Activated CD4-positive, alpha-beta T cell treated with anti-CD3 and anti-CD28 coated beads for 4 hours (primary cell): ENCODE results near the gene FGF19.

Experiments used
- DNase-seq, 2 donors: peaks; one replicate each; pipeline ENCODE4 v3.0.0-alpha.2; 2020

Gene FGF19

DNA sequence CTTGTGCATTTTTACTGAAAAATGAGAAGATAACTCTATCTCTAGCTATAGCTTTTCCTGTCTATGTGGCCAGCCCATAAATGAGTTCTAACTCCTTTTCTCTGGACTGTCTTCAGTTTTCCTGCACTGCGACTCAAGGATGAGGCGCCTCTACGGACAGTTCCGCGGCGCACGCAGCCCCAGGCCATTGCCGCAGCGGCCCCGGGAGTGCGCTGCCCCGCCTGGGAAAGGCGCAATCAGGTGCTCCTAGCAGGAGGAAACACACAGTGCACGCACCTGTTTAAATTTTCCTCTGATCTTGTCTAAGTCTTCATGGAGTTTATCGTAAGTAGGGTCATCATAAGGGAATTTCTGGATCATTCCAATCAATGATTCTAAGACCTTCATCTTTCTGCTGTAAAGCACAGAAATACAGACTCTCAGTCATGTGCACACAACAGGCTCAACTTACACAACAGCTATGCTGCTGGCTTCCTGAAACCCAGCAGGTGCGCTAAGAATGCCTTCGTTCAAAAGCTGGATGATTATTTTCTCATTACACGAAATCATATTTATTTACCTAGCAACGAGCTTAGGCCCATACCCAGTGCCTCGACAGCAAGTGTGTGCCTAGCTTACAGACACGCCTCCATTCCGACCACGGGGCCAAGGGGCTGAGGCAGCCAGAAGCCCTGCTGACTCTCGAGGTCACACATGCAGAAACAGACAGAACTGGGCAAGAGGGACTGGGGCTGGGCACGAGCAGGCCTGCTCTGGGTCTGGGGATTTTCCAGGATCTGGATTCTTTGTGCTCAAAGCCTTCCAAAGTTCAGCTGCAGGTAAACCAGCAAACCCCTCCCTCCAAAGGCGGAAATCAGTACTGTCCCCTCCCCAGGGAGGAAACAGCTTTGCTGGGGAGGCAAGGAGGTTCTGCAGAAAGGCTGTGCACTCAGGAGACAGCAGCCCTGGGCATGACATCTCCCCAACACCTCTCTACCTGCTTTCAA is 35.9 kb downstream of the FGF19 start:
- no peak for DNase-seq

DNA sequence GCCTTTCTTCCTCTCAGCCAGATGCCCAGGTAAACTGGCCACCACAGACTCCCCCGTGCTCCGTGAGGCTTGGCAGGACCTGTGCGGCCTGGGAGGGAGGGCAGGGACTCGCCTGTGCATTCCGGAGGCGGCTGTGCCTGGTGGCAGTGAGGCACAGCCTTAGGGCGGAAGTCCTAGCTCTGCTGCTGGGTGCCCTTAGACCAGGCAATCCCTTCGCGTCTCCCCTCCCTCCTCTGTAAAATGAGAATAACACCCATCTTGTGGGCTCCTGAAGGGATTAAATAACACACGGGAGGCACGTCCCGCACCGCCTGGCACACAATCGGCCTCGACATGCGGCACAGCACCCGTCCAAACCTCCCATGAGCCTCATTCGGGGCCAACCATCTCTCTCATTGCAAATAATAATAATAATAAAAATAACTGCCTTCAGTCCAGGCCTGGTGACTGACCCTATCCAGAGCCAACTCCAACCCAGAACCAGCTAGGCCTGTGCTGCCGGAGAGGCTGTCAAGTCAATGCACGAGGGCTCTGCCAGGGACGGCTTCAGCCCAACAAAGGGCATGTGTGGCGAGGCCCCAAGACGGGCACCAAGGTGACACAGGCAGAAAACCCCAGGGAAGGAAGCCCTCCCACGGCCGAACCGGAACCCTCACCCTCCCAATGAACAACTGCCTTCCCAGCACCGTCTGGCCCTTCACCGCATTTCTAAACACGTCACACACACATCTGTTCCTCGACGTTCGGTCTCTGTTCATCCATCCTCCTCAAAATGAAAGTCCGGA is 36.9 kb downstream of the FGF19 start:
- DNase-seq = no peak

DNA sequence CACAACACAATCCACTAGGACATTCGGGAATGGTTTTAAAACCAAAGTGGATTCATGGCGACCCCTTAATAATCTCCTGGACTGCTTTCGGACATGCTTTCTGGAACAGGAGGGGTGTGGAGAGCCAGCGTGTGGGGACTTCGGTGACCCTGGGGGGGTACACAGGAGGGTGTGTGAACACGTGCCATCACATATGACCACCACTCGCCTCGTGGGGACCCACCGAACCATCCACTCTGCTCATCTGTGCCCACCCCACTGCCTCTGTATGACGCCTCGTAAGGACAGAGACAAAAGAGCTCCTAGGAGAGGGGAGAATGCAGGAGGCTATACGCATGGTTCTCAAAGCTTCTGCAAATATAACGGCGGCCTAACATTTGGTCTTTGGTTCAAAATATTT is 37.6 kb downstream of the FGF19 start:
- DNase-seq = no peak

DNA sequence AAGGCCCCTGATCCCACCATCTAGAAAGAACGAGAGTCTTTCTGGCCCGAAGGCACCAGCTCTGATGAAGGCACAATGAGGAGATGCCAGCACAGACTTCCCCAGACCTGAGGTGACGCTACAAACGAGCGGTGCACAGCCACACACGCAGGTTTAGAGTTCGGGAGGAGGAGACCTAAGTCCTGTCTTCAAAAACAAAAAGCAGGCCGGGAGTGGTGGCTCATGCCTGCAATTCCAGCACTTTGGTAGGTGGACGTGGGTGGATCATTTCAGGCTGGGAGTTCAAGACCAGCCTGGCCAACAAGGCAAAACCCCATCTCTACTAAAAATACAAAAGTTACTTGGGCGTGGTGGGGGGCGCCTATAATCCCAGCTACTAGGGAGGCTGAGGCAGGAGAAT is 38.2 kb downstream of the FGF19 start:
- DNase-seq = no peak

DNA sequence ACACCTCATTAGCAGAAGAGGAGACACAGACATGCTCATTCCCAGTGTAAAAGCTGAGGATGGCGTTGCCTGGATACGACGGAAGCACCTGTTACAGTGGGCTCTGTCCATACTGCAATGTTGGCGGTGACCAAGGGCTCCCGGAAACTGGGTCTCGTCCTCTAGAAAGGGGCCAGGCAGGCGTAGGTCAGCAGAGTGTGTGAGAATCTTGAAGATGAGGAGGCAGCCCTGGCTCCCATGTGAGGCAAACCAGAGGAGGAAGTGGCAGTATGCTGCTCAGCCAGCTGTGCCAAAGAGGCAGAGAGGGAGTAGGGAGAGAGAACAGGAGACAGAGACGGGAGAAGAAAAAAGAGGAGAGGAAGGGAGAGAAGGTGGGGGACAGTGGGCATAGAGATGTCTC is 38.9 kb downstream of the FGF19 start:
- no peak for DNase-seq

DNA sequence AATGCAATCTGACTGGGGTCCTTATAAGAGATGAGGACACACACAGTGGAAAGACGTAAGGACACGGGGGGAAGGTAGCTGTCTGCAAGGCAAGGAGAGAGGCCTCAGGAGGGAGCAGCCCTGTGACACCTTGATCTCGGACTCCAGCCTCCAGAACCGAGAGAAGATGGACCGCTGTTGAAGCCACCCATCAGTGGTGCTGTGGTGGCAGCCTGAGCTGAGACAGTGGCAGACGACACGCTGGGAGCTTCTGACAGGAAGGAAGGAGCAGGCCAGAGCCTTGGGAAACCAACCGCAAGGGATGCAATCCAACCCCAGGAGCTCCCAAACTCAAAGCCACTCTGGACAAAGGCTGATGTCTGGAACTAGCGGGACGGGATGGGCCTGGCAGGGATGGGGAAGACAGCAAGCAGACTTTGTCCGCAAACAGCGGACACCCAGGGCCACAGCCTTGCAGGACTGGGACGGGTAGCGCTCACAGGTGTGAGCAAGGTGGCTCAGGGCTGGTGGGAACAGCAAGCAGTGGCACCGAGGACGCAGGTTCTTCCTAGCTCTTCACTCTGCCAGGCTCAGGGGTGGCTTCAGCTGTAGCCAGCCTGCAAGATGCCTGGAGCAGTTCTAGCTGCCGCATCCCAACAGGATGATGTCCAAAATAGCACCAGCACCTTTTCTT is 39.6 kb downstream of the FGF19 start:
- DNase-seq = no peak

DNA sequence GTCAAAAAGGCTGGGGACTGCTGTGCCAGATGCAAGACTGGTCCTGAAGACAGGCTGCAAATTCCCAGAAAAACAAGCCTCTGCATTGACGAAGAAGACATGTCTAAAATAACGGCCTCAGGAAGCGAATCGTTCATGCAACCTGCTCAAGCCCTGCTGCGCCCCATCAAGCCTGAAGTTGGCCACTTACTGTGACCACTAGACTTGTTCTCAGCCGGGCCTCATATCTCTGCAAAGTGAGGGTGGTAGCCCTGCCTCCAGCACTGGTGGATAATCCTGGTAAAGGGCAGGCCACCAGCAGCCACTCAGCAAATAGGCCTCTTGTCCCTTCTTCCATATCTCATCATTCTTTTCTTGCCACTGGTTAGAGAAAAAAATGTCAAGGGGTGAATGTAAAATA is 40.5 kb downstream of the FGF19 start:
- DNase-seq = no peak

DNA sequence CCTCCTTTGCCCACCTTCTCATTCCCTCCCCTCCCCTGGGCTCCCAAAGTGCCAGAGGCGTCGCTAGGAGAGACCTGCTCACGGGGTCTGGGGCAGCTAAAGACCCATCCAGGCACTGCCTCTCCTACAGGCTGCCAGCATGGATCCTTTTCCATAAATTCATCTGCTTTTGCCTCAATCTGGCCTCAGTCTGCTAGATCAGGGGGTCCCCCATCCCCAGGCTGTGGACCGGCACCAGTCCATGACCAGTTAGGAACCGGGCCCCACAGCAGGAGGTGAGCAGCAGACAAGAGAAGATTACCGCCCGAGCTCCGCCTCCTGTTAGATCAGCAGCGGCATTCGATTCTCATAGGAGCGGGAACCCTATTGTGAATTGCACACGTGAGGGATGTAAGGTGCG is 41.0 kb downstream of the FGF19 start:
- DNase-seq = no peak

DNA sequence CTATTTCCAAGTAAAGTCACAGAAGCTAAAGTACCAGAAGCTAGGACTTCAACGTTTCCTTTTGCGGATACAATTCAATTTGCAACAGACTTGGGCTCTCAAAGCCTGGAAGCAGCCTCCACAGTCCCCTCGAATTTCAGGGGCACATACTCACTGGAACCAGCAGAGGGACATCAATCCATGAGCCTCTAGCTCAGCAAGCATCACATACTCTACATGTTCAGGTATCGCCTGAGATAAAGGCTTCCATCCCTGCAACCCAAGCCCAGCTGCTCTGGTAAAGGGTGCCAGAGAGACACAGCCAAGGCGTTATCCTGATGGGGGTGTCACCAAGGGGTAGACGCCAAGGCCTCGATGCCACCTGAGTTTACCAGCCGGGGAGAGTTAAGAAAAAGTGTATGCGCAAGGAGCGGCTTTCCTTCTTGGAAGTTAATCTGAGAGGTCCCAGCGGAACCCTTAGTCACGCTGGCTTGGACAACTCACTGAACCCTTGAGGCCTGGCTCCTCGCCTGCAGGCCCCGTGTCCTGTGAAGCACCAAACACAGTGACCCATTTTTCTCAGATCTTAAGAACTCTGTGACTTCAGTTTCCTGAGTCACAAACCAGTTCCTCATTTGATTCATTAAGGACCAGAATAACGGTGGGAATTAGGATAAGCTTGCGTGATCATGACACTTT is 41.7 kb downstream of the FGF19 start:
- DNase-seq = no peak

DNA sequence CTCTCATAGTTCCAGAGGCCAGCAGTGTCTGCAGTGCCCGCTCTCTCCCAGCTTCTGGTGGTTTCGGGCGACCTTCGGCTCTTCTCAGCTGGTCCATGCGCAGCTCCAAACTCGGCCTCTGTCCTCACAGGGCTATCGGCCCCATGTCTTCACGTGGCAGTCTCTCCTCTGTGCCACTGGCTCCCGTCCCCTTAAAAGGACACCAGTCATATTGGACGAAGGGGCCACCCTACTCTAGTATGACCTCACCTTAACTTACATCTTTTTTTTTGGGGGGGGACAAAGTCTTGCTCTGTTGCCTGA is 42.5 kb downstream of the FGF19 start:
- DNase-seq = no peak

DNA sequence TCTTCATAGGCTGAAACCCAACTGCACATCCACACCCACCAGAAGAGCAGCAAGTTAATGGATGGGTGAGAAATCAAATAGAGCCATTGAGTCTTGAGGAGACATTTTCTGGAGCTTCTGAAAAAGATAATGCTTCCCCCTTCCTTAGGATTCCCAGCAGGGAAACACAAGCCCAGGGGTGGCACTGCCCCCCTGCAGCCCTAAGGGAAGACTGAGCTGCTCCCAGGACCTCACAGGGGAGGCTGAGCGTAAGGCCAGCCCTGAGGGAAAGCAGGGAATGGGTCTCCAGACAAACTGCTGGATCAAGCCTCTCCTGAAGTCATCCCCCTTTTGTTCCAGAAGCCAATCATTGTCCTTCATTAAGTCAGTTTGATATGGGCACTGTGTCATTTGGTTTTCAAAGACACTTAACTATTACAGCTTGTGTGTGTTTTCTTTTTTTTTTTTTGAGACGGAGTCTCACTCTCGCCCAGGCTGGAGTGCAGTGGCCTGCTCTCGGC is 43.8 kb downstream of the FGF19 start:
- DNase-seq = no peak

DNA sequence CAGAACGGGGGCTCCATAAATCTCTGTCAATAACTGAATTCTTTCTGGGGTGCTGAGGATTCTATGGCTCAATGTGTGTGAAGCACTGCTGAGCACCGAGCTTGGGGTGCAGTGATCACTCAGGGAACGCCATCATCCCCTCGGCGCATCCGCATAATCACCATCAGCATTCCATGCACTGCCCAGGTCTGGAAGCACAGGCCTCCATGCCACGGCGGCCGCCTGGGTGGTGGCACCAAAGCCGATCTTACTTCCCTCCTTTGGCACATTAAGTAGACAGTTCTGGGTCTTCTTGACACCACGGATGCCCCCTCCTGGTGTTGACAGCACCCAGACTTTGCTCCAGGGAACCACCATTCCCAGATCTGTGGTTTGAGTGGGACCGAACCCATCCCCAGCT is 44.2 kb downstream of the FGF19 start:
- no peak for DNase-seq

DNA sequence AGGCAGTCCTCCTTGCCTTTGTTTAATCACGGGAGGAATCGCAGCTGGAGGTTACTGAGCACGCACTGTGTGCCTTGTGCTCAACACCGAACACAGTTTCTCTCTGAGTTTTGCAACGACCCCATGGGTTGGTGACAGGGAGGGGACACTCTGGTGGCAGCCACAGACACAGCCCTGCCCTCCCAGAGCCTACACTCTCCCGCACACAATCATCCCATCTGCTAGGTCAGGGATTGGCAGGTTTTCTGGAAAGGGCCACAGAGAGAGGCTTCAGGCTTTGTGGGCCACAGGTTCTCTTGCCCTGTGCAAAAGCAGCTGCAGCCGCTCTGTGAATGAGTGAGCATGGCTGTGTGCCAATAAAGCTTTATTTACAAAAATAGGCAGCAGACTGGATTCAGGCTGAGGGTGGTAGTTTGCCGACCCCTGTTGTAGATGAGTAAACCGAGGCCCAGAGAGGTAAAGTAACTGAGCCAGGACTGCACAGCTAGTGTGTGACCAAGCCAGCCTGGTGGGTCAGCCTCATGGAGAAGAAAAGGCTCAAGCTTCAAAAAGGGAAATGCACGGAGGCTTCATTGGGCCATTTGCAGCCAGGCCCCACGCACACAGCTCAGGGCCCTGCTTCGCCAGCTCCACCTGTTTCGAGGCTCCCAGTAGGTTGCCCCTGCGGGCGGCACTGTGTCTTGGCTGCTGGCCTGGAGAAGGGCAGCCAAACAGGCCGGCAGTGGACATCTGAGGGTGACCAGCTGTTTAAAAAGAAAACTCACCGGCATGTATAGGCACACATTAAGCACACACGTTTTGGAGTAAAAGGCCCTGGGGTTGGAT is 45.0 kb downstream of the FGF19 start:
- no peak for DNase-seq

DNA sequence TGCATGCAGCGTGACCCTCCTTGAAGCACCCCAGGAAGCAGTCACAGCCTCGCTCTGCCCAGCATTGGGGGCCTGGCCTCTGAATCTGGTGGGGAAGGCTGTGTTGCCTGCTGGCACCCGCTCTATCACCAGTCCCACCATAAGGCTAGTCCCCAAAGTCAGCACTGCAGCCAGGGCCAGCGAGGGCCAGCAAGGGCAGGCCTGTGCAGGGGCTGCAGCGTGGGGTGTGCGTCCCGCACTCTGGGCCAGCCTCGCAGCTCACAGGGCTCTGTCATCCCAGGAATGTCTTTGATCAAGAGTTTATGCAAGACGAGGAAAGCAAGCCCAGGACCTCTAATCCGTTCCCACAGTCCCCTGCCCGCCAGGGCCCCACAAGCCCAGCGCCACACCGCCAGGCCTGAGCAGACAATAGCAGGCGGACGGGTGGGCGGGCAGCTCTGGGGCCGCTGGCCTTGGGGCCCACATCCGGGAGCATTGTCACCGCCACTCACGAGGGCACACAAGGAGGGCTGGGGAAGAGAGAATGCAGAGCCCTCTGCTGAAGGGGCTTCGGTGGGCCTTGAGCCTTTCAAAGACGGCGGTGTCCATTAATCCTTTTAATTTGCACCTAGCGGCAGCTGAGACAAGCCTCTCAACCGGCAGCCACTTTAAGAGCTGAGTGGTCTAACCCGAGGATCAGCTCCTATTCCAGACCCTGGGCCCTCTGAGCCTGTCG is 45.8 kb downstream of the FGF19 start:
- DNase-seq = no peak

DNA sequence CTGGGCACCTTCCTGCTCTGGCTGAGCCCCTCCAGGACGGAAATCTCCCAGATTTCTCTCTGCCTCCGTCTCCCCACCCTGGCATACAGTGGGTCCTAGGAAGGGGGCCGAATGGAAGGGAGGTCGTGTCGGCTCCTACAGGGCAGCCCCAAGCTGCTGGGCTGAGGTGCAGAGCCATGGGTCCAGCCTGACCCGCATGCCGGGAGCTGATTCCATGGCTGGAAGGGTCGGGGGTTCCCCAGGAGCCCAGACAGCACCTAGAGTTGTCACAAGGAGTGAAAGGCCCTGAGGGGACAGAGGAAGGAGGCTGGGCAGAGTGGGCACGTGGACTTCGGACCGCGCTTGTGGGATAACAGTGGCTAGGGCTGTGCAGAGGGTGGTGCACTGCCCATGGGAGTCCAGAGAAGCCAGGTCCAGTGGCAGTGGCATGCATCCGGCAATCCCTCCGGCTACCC is 46.3 kb downstream of the FGF19 start:
- DNase-seq = no peak

DNA sequence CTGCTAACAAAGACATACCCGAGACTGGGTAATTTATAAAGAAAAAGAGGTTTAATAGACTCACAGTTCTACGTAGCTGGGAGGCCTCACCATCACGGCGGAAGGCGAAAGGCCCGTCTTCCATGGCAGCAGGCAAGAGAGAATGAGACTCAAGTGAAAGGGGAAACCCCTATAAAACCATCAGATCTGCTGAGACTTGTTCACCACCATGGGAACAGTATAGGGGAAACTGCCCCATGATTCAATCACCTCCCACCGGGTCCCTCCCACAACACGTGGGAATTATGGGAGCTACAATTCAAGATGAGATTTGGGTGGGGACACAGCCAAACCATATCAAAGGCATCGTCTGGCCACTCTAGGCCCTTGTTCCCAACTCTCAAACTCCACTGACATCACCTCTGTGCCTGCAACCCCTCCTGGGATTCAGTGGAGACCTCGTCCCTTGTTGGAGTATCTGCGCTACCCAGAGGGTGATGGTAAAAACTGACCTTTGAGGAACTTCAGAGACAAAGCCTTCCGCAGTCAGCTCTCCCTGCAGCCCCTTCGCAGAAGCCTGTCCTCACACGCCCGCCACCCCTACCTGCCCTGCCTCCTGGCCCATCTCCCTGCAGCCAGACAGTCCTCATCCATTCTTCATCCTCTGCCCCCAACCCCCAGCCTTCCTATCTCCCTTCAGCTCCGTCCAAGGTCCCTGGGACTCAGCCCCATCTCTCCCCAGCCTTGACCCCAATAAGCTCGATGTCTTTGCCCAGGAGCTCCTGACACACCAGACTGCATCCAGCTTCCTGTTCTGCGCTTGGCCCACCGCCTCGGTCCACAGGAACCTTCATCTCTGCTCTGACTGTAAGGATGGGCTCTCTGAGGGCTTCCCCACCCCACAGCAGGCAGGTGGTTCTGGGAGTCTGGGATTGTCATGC is 47.0 kb downstream of the FGF19 start:
- no peak for DNase-seq

DNA sequence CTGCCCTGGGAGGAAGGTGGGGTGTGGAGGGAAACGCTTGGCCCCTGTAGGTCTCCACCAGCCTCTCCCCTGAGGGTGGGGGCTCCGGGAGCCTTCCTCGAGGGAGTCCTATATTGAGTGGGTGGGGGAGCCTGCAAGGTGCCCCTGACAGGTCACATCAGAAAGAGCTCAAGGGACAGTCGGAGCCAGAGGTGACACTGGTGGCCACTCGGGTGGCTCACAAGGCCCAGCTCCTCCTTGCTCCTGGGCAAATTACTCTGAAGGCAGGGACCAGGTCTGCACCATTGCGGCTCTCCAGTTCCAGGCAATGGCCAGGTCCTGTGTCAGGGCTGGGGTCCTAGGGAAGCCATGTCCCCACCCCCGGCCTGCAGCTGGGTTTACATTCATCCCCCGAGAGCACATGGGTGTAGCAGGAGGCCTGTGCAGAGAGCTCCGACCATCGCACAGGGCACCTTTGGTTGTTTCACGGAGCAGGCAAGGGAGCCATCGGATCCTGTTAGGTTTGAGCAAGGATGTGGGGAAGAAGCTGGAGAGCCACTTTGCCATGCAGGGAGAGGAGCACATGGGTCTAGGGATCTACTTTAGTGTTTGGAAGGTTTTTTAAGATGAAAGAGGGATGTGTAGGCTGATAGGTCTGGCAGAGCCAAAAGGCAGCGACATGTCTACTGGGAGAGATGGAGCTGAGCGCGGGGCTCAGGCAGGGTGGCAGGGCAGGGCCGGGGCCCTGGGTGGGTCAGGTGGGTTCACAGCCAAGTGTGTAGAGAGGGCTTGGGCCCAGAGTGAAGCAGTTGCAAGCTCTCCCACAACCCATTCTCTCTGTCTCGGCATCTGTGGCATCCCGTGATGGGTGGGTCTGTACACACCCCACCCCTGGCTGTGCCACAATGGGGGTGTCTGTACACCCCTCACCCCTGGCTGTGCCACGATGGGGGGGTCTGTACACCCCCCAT is 48.1 kb downstream of the FGF19 start:
- no peak for DNase-seq

DNA sequence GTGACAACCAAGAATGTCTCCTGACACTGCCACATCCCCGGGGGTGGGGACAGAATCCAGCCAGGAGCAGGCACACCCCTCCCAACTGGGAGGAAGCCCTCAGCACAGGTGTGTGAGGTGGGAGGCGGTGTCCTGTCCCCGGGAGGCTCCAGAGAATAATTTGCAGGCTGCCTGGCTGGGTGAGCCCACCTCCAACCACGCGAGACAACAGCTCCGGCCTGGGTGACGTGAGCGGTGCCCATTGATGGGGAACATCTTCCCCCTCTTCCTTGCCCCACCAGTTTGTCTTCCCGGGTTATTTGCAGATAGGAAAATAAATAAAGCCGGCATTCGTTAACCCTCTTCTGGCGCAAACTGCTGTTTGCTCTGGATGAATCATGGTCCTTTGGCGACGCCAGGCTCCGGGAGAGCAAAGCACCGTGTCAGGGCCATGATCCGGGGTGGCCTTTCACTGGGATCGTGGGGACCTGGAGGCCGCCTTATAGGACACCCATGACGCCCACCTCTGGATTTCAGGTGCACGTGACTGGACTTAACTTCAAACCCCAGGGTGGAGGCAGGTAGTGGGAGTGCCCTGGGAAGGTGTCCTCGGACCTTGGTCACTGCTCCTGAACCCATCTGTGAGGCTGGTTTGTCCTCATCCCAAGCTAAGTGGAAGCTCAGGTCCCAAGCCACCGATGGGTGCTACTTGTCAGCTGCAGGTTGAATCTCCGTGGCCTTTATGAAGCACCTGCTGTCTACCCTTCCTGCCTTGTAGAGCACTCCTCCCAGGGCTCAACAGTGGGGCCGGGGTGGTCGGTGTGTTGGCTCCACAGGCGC is 49.0 kb downstream of the FGF19 start:
- no peak for DNase-seq
